Retina (tissue), 1 donor: Measurements from ENCODE around the gene NMRAL1.

Experiments used
- DNase-seq: peaks from one replicate; pipeline ENCODE4 v3.0.0-alpha.2; 2016

The NMRAL1 gene

DNA sequence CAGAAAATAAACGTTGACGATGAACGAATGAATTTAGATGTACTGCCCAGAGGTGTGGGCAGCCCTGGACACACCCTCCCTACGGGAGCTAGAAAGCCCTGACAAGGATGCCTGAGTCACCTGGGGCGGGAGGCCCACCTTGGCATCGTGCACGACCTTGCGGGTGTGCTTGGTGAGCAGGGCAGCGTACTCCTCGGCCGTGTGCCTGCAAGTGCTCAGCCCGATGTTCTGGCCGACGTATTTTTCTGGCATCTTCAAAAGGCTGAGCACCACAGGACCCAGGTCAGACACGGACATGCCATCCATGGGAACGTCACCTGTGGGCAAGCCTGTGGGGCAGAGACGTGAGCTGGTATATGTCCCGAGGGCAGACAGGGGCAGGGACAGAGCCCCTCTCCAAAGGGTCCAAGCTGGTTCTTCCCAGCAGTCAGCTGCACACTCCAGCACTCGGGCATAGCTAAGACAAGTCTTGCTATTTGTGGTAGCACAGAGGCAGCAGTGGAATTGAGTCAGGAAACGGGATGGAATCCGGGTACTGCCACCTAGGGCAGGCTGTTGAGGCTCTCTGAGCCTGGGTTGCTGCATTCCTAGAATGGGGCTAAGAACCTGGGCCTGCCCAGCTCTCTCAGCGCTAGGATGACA is 10.8 kb downstream of the NMRAL1 start:
- DNase-seq, result no peak

GRCh38 chr16:4461250-4462085 is 13.0 kb downstream of the NMRAL1 start:
- peak; percentile 89 for DNase-seq

GRCh38 chr16:4460936-4461249 is 13.5 kb downstream of the NMRAL1 start:
- DNase-seq, result no peak

DNA sequence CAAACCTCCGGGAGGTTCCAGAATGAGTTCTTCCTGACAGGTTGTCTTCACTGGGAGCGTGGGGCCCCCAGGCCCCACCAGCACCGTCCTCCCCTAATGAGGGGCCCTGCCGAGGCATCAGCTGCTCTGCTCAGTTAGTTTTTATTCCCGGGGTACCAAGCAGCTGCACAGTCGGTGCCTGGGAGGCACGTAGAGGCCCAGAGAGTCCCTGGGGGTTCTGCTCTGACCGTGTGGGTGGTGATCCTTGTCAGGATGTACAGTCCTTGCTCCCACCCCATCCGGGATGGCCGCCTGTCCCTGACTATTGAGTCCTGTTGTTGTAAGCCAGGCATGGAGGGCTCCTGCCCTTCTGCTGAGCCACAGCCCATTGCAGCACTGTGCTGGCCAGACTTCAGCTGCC is 18.5 kb downstream of the NMRAL1 start:
- DNase-seq, result no peak

DNA sequence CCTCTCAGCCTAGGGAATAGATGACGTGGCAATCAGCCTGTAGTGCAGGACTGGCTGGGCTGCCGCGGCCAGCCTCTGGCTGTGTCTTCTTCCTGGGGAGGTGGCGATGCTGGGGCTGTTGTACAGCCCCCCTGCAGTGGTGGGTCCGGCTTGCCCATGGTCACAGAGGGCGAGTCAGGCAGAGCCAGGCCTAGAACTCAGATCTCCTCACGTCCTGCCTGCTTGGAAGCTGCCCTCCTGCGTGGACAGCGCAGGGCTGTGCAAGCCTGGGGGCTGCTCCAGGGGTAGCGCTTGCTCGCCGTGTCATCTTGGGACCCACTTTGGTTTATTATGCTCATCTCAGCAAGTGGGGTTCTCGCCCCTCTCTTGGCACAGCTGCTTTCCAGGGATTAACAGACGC is 19.3 kb downstream of the NMRAL1 start:
- no peak for DNase-seq

GRCh38 chr16:4454623-4455022 is 19.8 kb downstream of the NMRAL1 start:
- no peak for DNase-seq

DNA sequence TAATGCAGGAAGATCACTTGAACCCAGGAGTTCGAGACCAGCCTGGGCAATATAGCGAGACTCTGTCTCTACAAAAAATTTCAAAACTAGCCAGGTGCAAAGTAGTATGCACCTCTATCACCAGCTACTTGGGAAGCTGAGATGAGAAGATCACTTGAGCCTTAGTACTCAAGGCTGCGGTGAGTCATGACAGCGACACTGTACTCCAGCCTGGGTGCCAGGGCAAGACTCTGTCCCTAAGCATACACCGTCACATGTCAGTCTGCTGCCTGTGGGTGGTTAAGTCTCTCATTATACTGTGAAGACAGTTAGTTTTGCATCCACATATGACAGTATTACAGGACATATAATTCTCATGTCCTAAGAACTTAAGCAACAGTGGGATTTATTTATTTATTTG is 21.8 kb downstream of the NMRAL1 start:
- no peak for DNase-seq

- DNase-seq, result no peak
Observed at GRCh38 chr16:4450931-4451519, 23.4 kb downstream of the NMRAL1 start.

DNA sequence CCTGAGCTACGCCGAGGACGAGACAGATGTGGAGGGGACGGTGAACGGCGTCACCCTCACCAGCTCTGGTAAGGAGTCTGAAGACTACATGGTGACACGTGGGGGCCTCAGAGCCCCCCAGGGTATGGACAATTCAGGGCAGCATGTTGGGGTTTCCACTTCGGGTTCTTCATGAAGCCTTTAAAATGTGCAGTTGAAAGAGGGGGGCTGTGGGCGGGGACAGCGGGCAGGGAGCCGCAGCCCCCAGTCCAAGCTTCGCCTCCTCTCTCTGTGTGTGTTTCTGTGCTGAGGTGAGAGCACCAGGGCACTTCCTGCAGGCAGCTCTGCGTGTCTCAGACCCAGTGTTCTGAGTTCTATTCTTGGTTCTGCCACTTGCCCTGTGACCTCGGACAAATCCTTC is 24.0 kb downstream of the NMRAL1 start:
- no peak for DNase-seq

DNA sequence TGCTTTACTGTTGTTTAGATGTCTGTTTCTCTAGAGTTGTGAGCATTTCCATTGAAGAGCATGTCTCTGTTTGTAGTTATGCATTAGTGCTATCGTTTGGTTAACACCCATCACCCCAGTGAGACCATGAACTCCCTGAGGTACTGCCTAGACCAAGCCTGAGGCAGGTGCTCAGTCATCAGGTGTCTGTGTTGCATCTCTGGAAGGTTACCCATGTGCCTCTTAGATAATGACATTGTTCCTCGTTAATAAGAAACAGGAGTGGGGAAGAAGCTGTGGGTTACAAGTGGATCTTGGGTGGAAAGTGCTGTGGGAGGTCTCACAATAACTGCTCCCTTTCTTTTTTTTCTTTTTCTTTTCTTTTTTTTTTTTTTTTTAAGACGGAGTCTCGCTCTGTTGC is 30.4 kb downstream of the NMRAL1 start:
- DNase-seq, result no peak

- DNase-seq, result no peak
Observed at GRCh38 chr16:4443271-4443670, 31.2 kb downstream of the NMRAL1 start.

GRCh38 chr16:4442371-4442770 is 32.1 kb downstream of the NMRAL1 start:
- DNase-seq, result no peak

- DNase-seq, result no peak
Observed at GRCh38 chr16:4437366-4437765, 37.1 kb downstream of the NMRAL1 start.

- no peak for DNase-seq
Observed at GRCh38 chr16:4435337-4436067, 38.9 kb downstream of the NMRAL1 start.

- no peak for DNase-seq
Observed at GRCh38 chr16:4433914-4434787, 40.3 kb downstream of the NMRAL1 start.

- DNase-seq, result no peak
Observed at GRCh38 chr16:4433228-4433627, 41.2 kb downstream of the NMRAL1 start.

GRCh38 chr16:4431023-4431422 is 43.4 kb downstream of the NMRAL1 start:
- no peak for DNase-seq

- DNase-seq, result no peak
Observed at GRCh38 chr16:4428500-4428899, 45.9 kb downstream of the NMRAL1 start.

GRCh38 chr16:4426722-4427372 is 47.6 kb downstream of the NMRAL1 start:
- no peak for DNase-seq

GRCh38 chr16:4426021-4426684 is 48.3 kb downstream of the NMRAL1 start:
- no peak for DNase-seq

DNA sequence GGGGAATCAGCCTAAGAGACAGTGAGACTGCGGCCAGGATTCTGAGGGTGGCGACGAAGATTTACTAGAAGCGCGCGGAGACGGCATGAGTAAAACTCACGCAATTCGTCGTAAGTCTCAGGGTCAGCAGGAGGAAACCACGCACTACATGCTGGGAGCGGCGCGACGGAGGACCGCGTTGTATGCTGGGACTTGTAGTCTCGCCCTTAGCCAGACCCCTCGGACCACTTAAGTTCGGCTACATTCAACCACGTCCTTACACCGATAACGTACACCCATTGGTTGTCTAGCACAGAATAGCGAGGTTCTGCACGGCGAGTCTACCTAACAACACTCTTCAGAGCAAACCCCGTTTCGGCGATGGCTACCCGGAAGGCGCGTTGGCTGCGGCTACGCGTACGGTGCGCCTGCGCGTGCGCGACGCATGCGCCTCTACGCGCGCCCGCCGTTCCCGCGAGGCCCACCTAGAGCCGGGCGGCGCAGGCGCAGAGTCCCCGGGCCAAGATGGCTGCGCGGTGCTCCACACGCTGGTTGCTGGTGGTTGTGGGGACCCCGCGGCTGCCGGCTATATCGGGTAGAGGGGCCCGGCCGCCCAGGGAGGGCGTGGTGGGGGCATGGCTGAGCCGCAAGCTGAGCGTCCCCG is 48.9 kb downstream of the NMRAL1 start, which contains the start of gene DNAJA3:
Gene DNAJA3 (plus strand): TSS at position 491 of the 643 bp plus-strand sequence. CDS start 14 bp downstream, at position 505.
- DNase-seq, result peak; percentile 99
